ENCODE data around the gene PTK7. TPM values are rescaled to one million over a fixed set of nuclear protein-coding genes. Genes with fewer than 3 reads are reported as not detected.

PTK7 gene
- total and polyA plus RNA-seq, 2 experiments from 2014 or later, result 46.1 to 147 TPM

DNA sequence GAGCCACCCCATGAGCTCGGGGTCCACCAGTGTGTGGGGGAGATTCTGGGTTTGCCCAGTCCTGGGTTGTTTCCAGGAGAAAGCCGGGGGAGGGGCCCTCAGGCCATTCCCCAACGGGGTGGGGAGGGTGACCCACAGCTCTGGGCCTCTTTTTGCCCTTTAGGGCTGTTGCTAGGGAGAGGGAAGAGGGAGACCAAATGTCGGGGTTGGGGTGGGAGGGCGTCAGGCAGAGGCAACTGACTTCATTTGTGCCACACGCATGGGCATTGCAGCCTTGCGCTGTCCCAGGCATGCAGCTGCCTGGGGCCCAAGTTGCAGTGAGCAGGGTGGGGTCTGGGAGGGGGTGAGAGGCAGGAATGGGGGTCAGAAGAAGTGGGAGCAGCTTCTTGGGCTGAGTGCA, 103.9 kb downstream of the PTK7 start:
- no peak overlapping the region for H3K4me2 ChIP-seq
- no peak overlapping the region for H2AFZ ChIP-seq
- no peak overlapping the region for H3K27ac ChIP-seq (ENCODE audit: low read depth)
- Mint-ChIP-seq H3K9me3 (no peaks in the 10 kb centered on the region), H3K36me3 (ENCODE audit: low read depth) (peaks cover 44% of the 10 kb centered on the region), H3K4me1 (peaks cover 23% of the 10 kb centered on the region), H3K27me3 (ENCODE audit: insufficient read depth, low read depth, poor library complexity) (peaks cover 24% of the 10 kb centered on the region), H3K27ac (no peak overlapping the region), H3K4me3 (no peak overlapping the region)
- ATAC-seq (no peak), DNase-seq (ENCODE audit: low spot score) (no peak)
- TF ChIP-seq STAT1 (IDR thresholded peaks at IDR 0.05; ENCODE audit: unreplicated experiment) (no peak), JUNB (IDR thresholded peaks at IDR 0.05; ENCODE audit: unreplicated experiment) (no peak), CREB1 (CRISPR knock-in tag; IDR thresholded peaks at IDR 0.05; ENCODE audit: low read depth) (no peak), NANOG (IDR thresholded peaks at IDR 0.05; ENCODE audit: borderline replicate concordance) (no peak), EZH2 (IDR thresholded peaks at IDR 0.05; ENCODE audit: low read depth, unreplicated experiment) (no peak), EZH2phosphoT487 (IDR thresholded peaks at IDR 0.05; ENCODE audit: unreplicated experiment) (no peak), ZNF114 (CRISPR knock-in tag; IDR thresholded peaks at IDR 0.05) (no peak)
- TF ChIP-seq, protein P1, sequence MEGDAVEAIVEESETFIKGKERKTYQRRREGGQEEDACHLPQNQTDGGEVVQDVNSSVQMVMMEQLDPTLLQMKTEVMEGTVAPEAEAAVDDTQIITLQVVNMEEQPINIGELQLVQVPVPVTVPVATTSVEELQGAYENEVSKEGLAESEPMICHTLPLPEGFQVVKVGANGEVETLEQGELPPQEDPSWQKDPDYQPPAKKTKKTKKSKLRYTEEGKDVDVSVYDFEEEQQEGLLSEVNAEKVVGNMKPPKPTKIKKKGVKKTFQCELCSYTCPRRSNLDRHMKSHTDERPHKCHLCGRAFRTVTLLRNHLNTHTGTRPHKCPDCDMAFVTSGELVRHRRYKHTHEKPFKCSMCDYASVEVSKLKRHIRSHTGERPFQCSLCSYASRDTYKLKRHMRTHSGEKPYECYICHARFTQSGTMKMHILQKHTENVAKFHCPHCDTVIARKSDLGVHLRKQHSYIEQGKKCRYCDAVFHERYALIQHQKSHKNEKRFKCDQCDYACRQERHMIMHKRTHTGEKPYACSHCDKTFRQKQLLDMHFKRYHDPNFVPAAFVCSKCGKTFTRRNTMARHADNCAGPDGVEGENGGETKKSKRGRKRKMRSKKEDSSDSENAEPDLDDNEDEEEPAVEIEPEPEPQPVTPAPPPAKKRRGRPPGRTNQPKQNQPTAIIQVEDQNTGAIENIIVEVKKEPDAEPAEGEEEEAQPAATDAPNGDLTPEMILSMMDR (conservative IDR thresholded peaks at IDR 0.05; ENCODE audit: low read depth in 2 of 2), result no peak
- TF ChIP-seq, protein P2, sequence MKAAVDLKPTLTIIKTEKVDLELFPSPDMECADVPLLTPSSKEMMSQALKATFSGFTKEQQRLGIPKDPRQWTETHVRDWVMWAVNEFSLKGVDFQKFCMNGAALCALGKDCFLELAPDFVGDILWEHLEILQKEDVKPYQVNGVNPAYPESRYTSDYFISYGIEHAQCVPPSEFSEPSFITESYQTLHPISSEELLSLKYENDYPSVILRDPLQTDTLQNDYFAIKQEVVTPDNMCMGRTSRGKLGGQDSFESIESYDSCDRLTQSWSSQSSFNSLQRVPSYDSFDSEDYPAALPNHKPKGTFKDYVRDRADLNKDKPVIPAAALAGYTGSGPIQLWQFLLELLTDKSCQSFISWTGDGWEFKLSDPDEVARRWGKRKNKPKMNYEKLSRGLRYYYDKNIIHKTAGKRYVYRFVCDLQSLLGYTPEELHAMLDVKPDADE (IDR thresholded peaks at IDR 0.05), result no peak
- TF ChIP-seq, protein P3, sequence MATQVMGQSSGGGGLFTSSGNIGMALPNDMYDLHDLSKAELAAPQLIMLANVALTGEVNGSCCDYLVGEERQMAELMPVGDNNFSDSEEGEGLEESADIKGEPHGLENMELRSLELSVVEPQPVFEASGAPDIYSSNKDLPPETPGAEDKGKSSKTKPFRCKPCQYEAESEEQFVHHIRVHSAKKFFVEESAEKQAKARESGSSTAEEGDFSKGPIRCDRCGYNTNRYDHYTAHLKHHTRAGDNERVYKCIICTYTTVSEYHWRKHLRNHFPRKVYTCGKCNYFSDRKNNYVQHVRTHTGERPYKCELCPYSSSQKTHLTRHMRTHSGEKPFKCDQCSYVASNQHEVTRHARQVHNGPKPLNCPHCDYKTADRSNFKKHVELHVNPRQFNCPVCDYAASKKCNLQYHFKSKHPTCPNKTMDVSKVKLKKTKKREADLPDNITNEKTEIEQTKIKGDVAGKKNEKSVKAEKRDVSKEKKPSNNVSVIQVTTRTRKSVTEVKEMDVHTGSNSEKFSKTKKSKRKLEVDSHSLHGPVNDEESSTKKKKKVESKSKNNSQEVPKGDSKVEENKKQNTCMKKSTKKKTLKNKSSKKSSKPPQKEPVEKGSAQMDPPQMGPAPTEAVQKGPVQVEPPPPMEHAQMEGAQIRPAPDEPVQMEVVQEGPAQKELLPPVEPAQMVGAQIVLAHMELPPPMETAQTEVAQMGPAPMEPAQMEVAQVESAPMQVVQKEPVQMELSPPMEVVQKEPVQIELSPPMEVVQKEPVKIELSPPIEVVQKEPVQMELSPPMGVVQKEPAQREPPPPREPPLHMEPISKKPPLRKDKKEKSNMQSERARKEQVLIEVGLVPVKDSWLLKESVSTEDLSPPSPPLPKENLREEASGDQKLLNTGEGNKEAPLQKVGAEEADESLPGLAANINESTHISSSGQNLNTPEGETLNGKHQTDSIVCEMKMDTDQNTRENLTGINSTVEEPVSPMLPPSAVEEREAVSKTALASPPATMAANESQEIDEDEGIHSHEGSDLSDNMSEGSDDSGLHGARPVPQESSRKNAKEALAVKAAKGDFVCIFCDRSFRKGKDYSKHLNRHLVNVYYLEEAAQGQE (IDR thresholded peaks at IDR 0.05; ENCODE audit: unreplicated experiment), result no peak
- H4K20me1 ChIP-seq (replicated peaks; ENCODE audit: insufficient read depth), result peaks cover 15% of the 10 kb centered on the region
- no peak overlapping the region for H3K4me3 ChIP-seq
- H3K4me1 ChIP-seq (ENCODE audit: insufficient read depth), result peaks cover 17% of the 10 kb centered on the region; the same call in 1 of the 2 replicates
- H3K36me3 ChIP-seq (ENCODE audit: insufficient read depth), result peaks cover 26% of the 10 kb centered on the region
- peaks cover 8% of the 10 kb centered on the region for H3K79me2 ChIP-seq (replicated peaks; ENCODE audit: insufficient read depth)
- peaks cover 6% of the 10 kb centered on the region; the same call in 1 of the 2 replicates for H3F3A ChIP-seq (replicated peaks; ENCODE audit: low read depth)
- H3K27me3 ChIP-seq (ENCODE audit: insufficient read depth), result no peaks in the 10 kb centered on the region
- H3K9me2 ChIP-seq (ENCODE audit: insufficient read depth), result no peaks in the 10 kb centered on the region

All from GM23338 (cell line).